ENCODE measurements around the gene PNRC1. TPM values are rescaled to one million over a fixed set of nuclear protein-coding genes. Genes with fewer than 3 reads are reported as not detected.
"Not testable (repeated sequence)": the region's sequence is repeated elsewhere in the genome, so short reads cannot be mapped to it uniquely, and the experiment has no call there.

The PNRC1 gene
- total RNA-seq, 4 donors from 2014 or later, result 189 to 307 (median 245) TPM

DNA sequence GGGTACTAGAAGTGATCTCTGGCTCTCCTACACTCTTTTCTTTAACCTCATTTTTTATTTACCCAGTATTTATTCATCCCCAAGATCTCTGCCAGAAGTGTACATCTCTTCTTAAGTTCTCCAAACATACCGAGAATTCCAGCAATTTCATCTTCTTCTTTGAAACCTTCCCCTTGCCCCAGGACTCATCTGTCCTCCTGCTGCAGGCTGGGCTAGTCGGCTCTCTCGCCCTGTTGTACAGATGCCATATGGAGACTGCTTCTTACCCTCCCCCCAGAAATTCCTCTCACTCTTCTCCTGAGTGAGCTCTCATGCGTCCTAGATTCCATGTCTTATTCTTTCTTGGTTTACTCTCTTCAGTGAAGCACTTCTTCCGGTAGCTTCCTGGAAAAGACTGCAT, 21.9 kb upstream of the PNRC1 start:
- Histone ChIP-seq H3K27me3 (no peaks in the 10 kb centered on the region), H3K27ac (no peak overlapping the region), H3K36me3 (no peaks in the 10 kb centered on the region), H3K4me3 (replicated peaks in 1 of 3) (no peak overlapping the region), H3K9me3 (no peaks in the 10 kb centered on the region), H3K4me1 (no peaks in the 10 kb centered on the region)
- intact Hi-C loops (cut with DNase I), result no loop called here
- WGBS, 2 donors, result 31 to 32% methylated on average over 5 of the region's 5 CpGs
- TF ChIP-seq, protein P1, sequence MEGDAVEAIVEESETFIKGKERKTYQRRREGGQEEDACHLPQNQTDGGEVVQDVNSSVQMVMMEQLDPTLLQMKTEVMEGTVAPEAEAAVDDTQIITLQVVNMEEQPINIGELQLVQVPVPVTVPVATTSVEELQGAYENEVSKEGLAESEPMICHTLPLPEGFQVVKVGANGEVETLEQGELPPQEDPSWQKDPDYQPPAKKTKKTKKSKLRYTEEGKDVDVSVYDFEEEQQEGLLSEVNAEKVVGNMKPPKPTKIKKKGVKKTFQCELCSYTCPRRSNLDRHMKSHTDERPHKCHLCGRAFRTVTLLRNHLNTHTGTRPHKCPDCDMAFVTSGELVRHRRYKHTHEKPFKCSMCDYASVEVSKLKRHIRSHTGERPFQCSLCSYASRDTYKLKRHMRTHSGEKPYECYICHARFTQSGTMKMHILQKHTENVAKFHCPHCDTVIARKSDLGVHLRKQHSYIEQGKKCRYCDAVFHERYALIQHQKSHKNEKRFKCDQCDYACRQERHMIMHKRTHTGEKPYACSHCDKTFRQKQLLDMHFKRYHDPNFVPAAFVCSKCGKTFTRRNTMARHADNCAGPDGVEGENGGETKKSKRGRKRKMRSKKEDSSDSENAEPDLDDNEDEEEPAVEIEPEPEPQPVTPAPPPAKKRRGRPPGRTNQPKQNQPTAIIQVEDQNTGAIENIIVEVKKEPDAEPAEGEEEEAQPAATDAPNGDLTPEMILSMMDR (IDR thresholded peaks at IDR 0.05), result no peak
- TF ChIP-seq POLR2A (IDR thresholded peaks at IDR 0.05), result no peak
- DNase-seq, result no peak

DNA sequence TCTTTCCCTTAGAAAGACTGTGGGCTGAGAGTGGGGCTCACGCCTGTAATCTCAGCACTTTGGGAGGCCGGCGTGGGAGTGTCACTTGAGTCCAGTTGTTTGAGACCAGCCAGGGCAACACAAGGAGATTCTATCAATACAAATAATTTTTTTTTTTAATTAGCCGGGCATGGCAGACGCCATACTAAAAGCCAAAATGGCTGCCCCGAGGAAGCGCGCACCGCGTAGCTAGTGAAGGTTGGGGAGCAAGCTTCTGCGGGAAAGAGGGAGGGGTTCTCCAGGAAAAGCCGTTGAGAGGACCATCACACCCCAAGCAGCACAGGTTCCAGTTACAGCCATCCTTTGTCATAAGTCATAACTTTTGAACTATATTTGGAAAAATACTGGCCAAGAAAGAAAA, 21.3 kb upstream of the PNRC1 start:
- H3K27me3 ChIP-seq, result no peaks in the 10 kb centered on the region
- TF ChIP-seq, protein P1 (IDR thresholded peaks at IDR 0.05), result no peak
- no peak for TF ChIP-seq POLR2A (IDR thresholded peaks at IDR 0.05)
- no peaks in the 10 kb centered on the region for H3K36me3 ChIP-seq
- 95 to 98% methylated on average over 12 of the region's 12 CpGs for WGBS, 2 donors
- intact Hi-C loops (cut with DNase I), result no loop called here
- no peak overlapping the region for H3K27ac ChIP-seq
- no peaks in the 10 kb centered on the region for H3K4me1 ChIP-seq
- no peak for DNase-seq
- no peaks in the 10 kb centered on the region for H3K9me3 ChIP-seq
- H3K4me3 ChIP-seq (replicated peaks in 1 of 3), result no peak overlapping the region

DNA sequence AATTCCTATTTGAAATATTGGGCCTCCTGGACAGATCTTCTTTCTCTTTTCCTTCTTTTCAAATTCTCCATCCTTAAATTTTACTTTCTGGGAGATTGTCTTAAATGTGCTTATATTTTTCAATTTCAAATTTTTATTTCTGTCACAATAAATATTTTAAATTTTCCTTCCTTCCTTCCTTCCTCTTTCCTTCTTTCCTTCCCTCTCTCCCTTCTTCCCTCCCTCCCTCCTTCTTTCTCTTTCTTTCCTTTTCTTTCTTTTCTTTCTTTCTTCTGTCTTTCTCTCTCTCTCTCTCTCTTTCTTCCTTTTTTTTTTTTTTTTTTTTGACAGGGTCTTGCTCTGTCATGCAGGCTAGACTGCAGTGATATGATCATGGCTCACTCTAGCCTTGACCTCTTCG, 16.7 kb upstream of the PNRC1 start:
- no peak for DNase-seq
- no peak overlapping the region for H3K4me3 ChIP-seq (replicated peaks in 1 of 3)
- TF ChIP-seq POLR2A (IDR thresholded peaks at IDR 0.05), result no peak
- TF ChIP-seq, protein P1 (IDR thresholded peaks at IDR 0.05), result no peak
- no peaks in the 10 kb centered on the region for H3K36me3 ChIP-seq
- H3K27me3 ChIP-seq, result no peaks in the 10 kb centered on the region
- intact Hi-C loops (cut with DNase I), result no loop called here
- H3K27ac ChIP-seq, result no peak overlapping the region
- H3K9me3 ChIP-seq, result no peaks in the 10 kb centered on the region
- H3K4me1 ChIP-seq, result no peaks in the 10 kb centered on the region
- WGBS, 2 donors, result 96 to 100% methylated on average over 1 of the region's 1 CpG

DNA sequence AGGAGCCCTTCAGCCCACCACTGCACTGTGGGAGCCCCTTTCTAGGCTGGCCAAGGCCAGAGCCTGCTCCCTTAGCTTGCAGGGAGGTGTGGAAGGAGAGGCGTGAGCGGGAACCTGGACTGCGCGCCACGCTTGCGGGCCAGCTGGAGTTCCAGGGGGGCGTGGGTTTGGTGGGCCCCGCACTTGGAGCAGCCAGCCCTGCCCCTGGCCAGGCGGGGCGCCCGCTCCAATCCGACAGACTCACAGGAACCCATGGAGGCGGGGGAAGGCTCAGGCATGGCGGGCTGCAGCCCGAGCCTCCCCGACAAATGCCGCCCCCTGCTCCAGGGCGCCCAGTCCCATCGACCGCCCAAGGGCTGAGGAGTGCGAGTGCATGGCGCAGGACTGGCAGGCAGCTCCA, 15.6 kb upstream of the PNRC1 start:
- H3K9me3 ChIP-seq; intact Hi-C loops (cut with DNase I); DNase-seq; H3K4me3 ChIP-seq (replicated peaks in 1 of 3); H3K27me3 ChIP-seq; H3K27ac ChIP-seq; H3K36me3 ChIP-seq; H3K4me1 ChIP-seq: not testable (repeated sequence)
- 97% methylated on average over 21 of the region's 22 CpGs; no CpG with 5 or more reads in 1 of the 2 donors for WGBS, 2 donors

DNA sequence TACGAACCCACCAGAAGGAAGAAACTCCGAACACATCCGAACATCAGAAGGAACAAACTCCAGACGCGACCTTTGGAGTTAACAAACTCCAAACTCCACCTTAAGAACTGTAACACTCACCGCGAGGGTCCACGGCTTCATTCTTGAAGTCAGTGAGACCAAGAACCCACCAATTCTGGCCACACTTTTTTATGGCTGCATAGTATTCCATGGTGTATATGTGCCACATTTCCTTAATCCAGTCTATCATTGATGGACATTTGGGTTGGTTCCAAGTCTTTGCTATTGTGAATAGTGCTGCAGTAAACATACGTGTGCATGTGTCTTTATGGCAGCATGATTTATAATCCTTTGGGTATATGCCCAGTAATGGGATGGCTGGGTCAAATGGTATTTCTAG, 14.4 kb upstream of the PNRC1 start:
- DNase-seq; H3K4me1 ChIP-seq; H3K27ac ChIP-seq; H3K9me3 ChIP-seq; intact Hi-C loops (cut with DNase I); H3K4me3 ChIP-seq (replicated peaks in 1 of 3); H3K36me3 ChIP-seq; H3K27me3 ChIP-seq: not testable (repeated sequence)
- 92 to 96% methylated on average over 9 of the region's 9 CpGs for WGBS, 2 donors

DNA sequence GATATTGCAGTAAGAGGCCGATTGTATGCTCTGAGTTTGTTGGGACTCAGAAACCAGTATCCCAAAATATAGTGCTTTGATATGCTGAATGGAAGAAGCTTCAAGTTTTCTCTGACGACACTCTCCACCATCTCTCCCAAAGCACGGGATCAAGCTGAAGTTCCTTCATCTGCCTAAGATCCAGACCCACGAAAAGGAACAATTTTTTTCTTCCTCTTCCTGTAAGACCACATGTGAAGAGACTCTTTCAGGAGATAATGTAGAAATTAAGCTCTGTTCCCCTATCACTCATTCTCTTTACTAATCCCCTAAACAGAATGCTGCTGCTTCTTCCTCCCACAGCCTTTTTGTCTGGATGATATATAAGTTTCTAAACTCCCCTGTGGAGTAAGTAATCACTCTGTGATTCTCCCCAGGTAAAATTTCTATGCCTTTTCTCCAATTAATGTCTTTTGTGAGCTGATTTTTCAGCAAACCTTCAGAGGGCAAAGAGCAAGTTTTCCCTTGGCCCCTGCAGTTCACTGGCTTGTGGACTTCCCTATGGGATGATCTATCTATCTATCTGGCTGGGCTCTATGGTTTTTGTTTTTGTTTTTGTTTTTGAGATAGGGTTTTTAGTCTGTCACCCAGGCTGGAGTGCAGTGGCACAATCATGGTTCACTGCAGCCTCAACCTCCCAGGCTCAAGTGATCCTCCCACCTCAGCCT, 13.5 kb upstream of the PNRC1 start:
- no peaks in the 10 kb centered on the region for H3K36me3 ChIP-seq
- H3K4me1 ChIP-seq, result no peaks in the 10 kb centered on the region
- H3K4me3 ChIP-seq (replicated peaks in 1 of 3), result no peak overlapping the region
- H3K9me3 ChIP-seq, result no peaks in the 10 kb centered on the region
- H3K27me3 ChIP-seq, result no peaks in the 10 kb centered on the region
- 79 to 81% methylated on average over 4 of the region's 4 CpGs for WGBS, 2 donors
- TF ChIP-seq POLR2A (IDR thresholded peaks at IDR 0.05), result no peak
- no peak overlapping the region for H3K27ac ChIP-seq
- no peak for DNase-seq
- intact Hi-C loops (cut with DNase I), result no loop called here
